NOMO-1 treated with dmso at 0.1 percent for 144 hours (cell line): ENCODE data around the gene TTC21B.
A peak's percentile ranks its signal among the peaks of the same experiment; 100 is the strongest.
"Not testable (repeated sequence)": the region's sequence is repeated elsewhere in the genome, so short reads cannot be mapped to it uniquely, and the experiment has no call there.

ENCODE experiments used
- DNase-seq: peaks from one replicate; lab custom pipeline; 2025; ENCODE audit not compliant: unreplicated experiment; lab: John Stamatoyannopoulos, UW

TTC21B gene

DNA sequence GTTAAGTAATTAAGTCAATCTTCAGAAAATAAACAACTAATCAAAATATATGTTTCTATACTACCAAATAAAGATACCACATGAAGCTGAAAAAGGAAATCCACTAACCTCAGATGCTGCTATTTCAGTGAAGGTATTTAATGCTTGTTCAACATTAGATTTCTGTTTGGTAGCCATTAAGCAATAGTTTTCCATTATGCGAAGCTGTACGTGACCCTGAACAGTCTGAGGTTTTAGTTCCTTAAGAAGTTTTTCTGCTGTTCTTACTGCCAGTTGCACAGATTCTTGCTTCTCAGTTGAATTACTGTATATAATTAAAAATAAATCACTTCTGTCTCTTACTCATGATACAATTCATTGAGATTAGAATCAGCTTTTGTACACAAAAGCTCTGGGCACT is 65.4 kb downstream of the TTC21B start:
- no peak for DNase-seq

DNA sequence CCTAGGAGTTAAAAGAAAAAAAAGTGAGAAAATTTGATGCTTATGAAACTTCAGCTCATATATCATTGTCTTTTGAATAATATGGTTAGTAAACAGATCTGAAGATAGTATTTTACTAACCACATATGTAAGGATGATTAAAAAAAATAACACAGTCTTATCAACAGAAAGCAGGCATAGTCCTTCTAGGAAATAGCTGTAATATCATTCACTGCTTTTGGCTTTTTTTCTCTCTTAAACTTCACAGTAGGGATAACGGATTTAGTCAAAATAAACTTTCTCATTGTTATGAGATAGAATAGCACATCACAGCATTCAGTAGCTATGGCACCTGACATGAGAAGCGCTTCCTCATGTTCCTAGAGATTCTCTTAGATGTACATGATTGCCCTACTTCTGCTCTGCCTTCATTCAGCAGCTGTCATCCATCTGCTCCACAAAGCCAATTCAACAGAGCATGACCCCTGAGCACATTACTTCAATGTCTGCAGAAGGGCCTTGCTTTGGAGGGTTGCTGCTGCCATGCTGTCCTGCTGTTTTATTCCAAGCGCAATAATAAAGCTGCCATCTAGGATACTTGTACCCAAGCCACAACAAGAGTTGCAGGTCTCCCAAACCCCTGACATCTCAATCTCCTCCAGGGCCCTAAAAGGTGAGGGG is 67.0 kb downstream of the TTC21B start:
- no peak for DNase-seq

DNA sequence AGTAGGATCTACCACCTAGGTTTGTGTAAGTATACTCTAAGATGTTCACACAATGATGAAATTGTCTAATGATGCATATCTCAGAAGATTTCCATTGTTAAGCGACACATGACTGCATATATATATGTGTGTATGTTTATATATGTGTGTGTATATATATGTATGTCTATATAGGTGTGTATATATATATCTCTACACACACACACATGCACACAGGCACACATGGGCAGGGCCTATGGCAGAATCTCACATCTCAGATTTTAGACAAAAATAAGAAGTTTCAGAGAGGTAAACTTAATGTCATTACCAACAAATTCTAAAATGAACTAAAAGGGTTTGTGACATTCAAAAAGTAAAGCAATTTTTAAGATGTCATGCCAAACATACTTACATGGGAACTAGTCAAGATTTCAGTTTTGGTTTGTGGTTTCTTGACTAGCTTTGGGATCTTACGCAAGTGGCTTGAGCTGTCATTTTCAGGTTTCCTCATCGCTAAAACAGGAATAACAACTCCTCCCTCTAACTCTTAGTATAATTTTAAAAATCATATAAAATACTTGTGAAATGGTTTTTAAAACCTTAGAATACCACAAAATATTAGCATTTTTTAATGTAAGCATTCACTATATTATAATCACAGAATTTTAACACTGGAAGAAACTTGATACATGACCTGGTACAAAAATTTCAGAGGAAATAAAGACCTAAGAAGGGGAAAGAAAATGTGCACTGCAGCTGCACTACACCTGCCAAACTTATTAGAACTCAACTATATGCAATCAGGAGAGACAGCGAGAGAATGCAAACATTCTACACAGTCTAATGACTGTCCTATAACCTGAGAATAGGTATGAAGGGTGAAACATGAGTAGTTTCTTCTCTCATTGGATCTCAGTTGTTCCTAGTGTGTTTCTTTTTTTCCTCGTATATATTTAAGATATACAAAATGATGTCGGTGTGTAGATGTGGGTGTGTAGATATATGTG is 75.7 kb downstream of the TTC21B start:
- peak; percentile 76 for DNase-seq

DNA sequence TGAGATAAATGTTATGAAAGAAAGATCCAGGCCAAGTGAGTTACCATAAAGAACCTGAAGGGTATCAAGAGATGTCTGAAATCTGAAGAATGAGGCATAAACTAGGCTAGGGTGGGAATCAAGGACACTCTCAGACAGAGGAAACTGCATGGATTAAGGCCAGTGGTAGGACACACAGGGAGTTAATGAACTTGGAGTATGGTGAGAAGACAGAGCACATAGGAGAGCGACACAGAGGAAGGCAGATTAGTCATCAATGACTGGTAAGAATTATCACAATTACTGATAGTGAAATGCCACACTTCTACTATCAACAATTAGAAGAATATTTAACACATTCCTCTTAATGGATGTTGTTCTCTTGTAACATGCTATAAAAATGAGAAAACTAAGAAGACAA is 76.9 kb downstream of the TTC21B start:
- no peak for DNase-seq

DNA sequence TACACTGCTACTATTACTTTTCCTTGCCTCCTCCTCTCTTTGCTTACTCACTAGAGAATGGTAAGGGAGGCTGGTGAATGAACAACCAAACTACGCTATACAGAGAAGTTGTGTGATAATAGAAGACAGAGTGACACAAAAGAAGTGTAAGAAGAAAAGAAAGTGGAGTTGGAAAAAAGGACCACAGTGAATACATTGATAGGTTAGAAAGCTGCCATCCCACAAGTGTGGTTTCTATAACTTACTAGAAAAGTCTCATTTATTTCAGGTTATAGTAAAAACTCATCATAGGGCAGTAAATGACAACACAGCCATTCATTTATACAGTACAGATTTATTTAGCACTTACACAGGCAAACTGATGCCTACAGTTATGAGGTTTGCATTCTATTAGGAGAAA is 77.3 kb downstream of the TTC21B start:
- DNase-seq: no peak

DNA sequence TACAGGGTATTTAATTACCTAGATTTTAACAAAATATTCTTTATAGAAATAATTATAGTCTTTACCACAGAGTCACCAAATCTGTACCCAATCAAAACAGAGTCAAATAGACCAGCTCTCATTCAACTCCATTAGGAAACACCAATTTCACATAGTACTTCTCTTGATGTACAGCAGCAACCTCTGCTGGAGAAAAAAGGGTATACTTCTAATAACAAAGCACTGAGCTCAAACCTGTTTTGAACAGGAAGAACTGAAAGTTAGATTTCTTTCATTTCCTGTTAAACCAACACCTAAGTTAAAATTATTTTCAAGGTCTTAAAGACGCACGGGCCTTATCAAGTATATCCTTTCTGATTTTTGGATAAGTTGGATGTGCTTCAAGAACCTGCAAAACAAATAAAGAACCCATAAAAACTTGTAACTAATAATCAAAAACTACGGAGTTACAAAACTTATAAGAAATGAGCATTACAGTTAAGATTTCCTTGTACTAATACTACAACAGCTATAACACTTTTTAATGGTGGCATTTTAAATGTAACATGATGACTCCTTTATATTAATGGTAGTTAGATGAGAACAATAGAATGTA is 79.0 kb downstream of the TTC21B start:
- peak; percentile 32 for DNase-seq

DNA sequence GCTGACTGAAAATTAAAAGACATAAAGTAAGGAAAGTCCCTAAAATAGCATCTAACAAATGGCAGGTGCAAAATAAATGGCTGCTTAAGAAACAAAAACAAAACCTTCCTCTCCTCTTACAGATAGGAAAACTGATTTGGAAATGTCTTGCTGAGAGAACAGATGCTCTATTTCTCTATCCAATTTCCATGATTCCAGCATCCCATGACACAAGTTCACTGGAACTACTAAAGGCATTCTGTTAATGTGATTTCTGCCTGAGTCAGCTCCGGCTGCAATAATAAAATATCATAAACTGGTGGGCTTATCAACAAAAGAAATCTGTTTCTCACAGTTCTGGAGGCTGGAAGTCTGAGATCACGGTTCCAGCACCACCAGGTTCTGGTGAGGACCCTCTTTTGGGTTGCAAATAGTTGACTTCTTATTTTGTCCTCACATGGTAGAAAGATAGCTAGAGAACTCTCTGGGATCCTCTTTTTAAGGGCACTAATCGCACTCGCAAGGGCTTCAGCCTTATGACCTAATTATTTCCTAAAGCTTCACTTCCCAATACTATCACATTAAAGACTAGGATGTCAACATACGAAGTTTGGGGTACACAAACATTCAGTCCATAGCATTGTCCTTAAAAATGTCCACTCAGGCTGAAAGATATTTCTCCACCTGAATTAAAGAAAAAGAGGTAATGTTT is 81.3 kb downstream of the TTC21B start:
- DNase-seq: no peak

DNA sequence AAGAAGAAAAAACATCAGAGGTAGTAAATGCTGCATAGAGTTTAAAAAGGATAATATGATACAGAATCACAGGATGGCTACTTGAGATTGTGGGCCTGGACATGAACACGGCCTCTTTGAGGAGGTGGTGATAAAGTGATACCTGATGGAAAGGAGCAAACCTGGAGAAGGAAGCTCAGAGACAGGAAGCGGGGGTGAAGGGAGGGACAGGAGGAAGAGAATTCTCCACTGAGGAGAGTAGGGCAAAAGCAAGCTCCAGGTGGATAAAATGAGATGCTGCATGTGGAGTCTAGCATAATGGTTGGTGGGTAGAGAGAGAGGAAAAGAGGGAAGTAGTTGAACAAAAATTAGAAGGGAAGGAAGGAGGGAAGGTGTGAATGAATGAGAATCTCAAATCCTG is 82.6 kb downstream of the TTC21B start:
- no peak for DNase-seq

DNA sequence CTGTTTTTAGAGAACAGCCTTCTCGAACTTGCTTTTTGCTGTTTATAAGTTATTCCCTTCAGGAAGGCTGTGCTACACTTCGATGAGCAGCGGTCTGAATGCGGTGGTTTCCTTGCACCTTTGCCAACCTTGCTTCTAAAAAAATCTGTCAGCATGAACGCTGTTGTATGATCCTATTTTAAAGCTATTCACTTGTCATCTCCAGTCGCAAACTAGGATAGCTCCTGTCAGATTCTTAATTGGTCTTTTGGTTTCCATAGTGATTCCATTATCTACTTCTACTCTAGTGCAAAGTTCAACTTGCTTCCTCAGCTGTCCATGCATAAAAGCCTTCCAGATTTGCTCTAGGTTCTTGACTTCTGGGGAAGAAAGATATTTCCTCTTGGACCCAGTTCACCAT is 83.2 kb downstream of the TTC21B start:
- DNase-seq: no peak

DNA sequence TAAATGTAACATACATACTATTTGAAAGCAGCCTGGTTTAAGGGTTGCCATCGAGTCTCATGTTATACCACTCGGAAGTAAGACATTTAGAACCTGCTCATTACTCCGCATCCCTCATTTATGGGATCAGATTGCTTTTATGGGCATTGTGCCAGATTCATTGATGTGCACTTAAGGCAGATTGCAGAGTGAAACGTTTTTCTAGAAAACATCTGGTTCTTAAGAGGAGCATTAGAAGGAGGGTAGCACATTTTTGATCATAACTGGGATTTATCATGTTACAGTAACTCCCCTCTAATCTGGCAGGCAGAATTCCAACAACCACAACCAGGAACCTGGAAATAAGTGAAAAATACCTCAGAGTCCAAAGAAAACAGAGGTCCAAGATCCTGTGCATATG is 85.4 kb downstream of the TTC21B start:
- no peak for DNase-seq

DNA sequence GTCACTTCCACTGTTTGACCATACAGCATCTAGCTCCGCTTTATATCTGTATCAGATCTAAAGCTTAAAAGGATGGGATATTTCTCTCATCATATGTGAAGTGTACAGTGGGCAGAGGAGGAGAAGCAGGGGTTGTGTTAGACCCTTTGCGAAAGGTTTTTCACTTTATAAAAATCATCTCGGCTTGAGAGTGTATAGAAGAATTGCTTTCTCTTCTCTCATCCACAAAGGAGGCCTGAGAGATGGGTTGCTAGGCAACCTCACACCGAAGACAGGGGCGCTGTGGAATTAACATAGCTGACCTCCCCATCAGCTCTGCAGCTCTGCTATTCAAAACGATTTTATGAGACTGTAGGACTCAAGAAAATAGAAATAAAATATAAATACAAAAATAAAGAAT is 89.3 kb downstream of the TTC21B start:
- no peak for DNase-seq

DNA sequence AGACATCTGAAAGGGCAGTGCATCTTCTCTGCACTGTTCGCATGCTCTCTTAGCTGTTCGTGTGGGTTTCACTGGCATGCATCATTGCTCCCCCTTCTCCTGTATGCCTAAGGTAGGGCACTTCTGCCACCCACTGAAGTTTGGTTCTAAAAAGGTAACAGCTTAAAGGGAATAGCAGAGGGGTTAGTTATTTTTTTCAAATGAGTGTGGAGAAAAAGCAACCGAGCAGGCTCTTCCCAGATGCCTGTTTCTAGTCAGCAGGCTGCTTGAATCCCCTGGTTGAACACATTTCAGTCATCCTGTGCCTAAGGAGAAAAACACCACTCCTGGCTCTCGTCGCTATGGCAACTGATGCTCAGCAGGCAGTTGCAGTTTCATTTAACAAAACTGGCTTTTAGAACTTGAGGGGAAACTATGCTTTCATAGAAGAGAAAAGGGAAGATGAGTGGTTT is 89.7 kb downstream of the TTC21B start:
- no peak for DNase-seq

DNA sequence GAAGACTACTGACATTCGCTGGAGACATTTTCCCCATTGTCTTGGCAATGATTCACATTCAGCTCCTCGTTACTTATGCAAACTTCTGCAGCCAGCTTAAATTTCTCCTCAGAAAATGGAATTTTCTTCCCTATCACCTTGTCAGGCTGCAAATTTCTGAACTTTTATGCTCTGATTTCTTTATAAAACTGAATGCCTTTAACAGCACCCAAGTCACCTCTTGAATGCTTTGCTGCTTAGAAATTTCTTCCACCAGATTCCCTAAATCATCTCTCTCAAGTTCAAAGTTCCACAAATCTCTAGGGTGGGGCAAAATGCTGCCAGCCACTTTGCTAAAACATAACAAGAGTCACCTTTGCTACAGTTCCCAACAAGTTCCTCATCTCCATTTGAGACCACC is 92.5 kb downstream of the TTC21B start:
- not testable (repeated sequence) for DNase-seq

DNA sequence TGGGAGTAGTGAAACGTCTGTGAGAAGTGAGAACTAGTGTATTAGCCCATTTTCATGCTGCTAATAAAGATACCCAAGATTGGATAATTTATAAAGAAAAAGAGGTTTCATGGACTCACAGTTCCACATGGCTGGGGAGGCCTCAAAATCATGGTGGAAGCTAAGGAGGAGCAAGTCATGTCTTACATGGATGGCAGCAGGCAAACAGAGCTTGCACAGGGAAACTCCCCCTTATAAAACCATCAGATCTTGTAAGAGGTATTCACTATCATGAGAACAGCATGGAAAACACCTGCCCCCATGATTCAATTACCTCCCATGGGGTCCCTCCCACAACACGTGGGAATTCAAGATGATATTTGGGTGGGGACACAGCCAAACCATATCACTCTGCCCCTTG is 93.9 kb downstream of the TTC21B start:
- DNase-seq: not testable (repeated sequence)

DNA sequence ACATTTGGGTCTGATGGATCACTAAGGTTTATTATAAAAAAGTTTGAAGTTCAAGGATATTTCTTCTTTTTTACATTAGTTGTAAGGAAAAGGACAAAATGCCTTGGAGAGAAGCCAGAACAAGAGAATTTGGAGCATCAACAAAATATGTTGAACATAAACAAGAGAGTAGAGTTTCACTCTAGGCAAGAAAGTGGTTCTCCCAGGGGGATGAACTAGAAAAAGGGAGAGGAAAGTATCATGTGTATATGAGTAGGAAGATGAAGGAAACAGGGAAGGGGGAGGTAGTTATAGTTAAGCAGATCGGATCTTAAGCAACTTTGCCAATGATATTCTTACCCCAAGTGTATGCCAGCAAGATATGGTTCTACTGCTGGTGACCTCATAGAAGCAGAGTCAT is 95.7 kb downstream of the TTC21B start:
- no peak for DNase-seq

DNA sequence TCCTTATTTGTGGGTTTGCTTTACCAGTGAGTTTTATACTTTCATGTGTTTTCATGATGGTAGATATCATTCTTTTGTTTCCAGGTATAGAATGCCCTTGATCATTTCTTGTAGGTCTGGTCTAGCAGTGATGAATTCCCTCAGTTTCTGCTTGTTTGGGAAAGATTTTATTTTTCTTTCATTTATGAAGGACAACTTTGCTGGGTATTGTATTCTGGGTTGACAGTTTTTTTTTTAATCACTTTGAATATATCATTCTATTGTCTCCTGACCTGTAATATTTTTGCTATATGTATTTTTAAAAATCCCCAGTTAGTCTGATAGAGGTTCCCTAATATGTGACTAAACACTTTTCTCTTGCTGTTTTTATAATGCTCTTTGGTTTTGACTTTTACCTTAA is 101.2 kb downstream of the TTC21B start:
- DNase-seq: no peak

DNA sequence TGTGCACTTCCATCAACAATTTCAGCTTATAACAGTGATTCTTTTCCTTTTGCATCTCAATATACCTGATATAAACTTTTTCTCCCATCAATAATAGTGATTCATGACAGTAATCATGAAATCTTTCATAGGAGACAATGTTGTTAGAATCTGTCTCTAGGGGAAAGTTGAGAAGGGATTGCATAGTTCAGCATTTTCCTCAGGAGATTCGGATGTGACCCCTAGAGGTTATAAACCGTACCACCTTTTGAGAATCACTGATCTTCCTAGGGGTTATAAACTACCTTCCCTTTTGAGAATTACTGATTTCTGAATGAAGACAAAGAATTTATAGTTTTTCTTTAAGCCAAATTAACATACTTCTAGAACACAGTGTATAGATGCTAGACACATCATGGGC is 106.6 kb downstream of the TTC21B start:
- DNase-seq: no peak

DNA sequence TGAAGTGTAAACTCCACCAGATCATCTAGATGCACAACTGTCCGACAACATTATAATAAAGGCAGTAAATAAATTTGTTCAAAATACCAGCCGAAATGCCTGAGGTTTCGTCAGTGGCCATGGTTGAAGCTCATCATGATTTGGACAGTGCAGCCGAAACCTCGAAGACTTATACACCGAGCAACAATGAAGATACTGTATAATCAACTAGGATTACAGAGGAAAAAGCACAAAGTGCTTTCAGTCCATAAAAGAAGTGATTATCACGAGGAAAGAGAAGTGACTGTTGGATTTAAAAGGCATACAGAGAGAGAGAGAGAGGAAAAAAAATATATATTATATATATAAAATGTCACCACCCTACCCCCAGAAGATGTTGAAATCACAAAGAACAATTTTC is 107.5 kb downstream of the TTC21B start:
- DNase-seq: no peak

DNA sequence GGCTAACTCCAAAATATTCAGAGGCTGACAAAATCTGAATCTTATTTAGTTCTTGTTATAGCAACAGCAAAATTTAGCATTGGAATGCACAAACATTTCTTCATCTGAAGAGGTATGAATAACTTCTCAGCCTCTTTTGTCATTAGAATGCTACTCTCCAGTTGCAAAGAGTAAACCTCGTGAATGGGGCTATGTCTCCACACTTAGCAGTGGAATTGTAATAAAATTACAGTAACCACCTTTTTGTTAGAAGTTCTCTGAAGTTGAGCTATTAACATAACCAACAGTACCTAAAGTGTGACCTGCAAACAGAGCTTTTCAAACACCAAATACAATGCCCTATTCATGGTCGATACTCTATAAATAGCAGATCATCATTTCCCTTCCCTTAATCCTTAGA is 109.4 kb downstream of the TTC21B start:
- no peak for DNase-seq

DNA sequence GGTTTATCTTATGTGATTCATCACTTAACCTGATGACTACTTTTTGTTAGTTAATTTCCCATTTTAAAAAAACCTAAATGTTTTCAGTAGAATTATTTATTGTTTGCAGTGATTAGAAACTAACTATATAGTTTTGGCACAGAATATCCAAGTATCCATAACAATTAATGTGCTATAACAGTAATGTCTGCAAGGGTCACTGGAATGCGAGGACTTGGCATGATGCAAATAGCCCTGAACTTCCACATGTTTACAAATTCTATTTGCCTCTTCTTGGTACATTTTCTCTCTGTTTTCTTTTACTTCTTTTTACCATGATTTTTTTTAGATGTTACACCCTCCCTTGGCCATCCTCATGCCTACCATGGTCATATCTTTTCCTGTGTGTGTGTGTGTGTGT is 110.2 kb downstream of the TTC21B start:
- peak; percentile 98 for DNase-seq

DNA sequence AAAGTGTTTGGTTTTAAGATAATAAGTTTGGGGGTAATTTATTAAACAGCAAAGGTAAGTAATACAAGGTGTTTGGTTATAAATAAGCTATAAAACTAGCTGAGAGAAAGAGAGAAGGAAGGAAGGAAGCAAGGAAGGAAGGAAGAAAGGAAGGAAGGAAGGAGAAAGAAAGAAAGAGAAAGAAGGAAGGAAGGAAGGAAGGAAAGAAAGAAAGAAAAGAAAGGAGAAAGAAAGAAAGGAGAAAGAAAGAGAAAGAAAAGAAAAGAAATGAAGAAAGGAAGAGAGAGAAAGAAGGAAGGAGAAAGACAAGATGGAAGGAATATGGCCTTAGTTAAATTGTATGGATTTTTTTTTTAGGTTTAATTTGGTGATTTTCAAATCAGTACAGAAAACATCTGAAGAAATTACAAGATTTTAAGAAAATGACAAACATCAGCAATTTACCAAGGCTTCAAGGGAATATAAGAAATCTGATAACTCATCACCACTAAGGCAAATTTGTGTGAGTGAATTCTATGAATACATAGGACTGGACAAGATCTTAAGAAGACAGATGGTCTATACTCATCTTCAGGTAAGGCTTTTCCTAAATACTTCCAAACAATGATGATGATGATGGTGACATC is 113.1 kb downstream of the TTC21B start:
- no peak for DNase-seq
